ENCODE results near the gene EXOC3.

Gene EXOC3

DNA sequence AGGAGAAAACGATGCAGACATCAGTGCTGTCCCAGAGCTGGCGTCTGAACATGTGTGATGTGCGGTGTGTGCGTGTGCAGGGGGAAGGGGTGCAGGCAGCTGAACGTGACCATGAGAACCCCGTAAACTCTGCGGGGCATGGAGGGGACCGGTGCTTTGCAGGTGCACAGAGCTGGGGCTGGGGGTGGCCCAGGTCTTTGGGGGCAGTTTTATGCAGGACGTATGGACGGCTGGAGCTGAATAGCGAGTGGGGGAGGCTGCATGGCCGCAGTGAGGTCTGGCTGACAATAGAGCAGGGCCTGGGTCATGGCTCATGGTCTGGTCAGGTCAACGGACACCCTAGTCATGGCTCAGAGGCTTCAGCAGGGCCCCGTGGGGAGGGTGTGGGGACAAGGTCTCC lies 3.3 kb upstream of the EXOC3 start:
- DNase-seq = no peak
- ATAC-seq = no peak

DNA sequence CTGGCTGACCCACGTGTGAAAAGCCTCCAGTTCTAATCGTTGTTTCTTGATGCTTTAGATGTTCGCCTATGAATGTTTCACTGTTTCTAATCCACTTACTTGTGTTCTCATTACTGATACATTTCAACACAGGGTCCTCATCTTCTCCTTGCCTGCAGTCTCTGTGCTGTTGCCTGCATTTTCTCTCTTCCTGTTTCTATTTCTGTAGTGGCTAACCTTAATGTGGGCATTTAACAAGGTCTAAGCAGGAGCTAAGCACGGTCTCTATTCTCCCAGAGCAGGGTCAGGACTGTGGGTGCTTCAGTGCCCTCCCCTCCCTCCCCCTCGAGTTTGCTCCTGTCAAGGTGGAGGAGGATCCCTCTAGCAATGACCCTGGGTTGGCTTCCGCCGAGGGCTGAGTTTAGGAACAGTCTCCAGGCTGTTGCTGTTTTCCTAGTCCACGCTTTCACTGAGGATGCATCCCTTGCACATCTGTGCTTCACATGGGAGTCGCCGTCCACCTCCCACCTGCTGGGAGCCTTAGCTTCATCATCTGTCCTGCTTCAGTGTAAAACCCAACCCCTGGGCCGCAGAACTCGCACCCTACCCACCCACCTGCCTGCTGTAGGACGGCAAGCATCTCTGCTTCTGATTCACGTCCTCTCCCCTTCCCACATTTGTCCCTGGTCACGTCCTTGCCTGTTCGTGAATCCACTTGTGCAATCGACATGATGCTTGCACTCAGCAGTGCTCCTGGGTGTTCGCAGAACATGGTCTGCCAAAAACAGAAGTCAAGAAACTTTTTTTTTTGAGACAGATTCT lies 2.4 kb upstream of the EXOC3 start:
- DNase-seq (no peak), ATAC-seq (no peak)

DNA sequence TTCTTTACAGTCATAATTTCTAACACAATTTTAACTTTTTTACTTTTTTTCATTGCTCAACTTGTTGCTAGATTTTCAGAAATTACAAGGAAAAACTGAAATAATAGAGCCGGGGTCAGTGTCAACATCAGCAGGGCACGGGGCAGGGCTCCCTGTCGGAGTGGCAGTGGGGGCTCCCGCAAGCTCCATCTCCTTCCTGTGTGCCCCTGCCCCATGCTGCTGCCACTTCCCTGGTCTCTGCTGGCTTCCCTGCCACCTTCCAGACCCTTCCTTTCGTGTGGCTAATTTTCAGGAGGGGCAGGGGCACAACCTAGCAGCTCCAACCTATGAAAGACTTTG lies 1.0 kb upstream of the EXOC3 start:
- no peak for DNase-seq

GRCh38 chr5:443239-444151 lies 519 bp downstream of the EXOC3 start:
- ATAC-seq = peak; percentile 21

More for the DNA sequence above, 1.0 kb upstream of the EXOC3 start:
- ATAC-seq = no peak

DNA sequence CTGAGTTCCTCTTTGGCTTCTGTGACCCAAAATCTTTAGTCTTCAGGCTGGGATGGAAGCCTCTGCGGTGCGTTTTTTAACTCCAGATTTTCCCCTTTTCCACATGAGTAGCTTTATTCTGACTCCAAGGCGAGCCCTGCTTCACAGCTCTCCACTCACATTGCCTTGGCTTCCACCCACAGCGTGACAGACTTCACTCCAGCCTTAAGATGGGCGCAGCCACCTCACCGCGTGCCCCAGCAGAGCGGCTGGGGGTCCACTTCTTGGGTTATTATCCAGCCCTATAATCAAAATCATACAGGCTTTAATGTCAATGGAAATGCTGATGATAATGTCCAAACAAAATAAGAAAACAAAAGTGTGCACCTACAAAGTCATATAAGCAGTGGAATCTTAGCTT lies 1.2 kb downstream of the EXOC3 start:
- DNase-seq (no peak), ATAC-seq (no peak)

More at GRCh38 chr5:443239-444151, 519 bp downstream of the EXOC3 start:
- peak; percentile 51 for DNase-seq

- ATAC-seq = no peak
- DNase-seq = no peak
These were observed 2.6 kb downstream of the EXOC3 start for GRCh38 chr5:445591-445990.

GRCh38 chr5:446066-446882 lies 3.3 kb downstream of the EXOC3 start:
- no peak for ATAC-seq
- no peak for DNase-seq

- ATAC-seq (no peak), DNase-seq (no peak)
These were observed 3.9 kb downstream of the EXOC3 start for GRCh38 chr5:446883-447263.

GRCh38 chr5:447501-447900 lies 4.5 kb downstream of the EXOC3 start:
- DNase-seq (no peak), ATAC-seq (no peak)

GRCh38 chr5:448061-448765 lies 5.2 kb downstream of the EXOC3 start:
- DNase-seq (no peak), ATAC-seq (no peak)

DNA sequence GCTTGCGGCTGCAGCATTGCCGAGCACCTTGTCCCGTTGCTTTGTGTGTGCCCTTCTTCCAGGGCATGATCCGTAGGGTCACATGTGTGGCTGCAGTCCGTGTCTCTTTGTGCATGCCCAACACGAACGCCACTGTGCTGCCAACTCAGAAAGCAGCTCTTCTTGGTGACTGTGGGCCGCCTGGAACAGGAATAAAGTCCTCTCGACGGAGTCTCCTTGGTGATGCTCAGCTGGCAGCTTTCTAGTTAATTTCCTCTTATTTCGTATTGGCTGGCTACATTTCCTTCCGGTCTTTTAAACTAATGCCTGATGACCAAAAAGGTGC lies 5.8 kb downstream of the EXOC3 start:
- ATAC-seq (no peak), DNase-seq (no peak)

GRCh38 chr5:449151-449550 lies 6.2 kb downstream of the EXOC3 start:
- ATAC-seq (no peak), DNase-seq (no peak)

DNA sequence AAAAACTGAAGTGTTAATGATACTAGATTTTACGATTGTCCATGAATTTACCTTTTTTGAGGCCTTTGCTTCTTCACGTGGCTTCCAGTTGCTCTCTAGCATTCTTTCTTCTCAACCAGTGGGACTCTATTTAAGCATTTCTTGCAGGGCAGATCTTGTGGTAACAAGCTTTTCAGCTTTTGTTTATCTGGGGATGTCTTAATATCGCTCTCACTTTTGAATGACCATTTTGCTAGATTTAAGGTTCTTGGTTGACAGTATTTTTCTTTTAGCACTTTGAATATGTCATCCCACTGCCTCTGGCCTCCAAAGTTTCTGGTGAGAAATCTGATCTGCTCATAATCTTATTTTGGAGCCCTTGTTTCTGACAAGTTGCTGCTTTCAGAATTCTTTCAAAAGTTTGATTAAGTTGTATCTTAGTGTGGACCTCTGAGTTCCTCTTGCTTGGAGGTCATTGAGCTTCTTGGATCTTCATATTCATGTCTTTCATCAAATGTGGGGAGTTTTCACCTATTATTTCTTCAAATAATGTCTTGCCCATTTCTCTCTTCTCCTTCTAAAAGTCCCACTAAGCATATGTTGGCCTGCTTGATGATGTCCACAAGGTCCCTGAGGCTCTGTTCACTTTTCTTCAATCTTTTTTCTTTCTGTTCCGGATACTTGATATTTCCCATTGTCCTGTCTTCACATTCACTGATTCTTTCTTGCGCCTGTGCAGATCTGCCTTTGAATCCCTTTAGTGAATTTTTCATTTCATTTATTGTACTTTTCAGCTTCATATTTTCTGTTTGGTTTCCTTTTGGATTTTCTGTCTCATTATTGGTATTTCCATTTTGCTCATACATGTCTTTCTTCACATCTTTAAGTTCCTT lies 8.8 kb downstream of the EXOC3 start:
- DNase-seq (no peak), ATAC-seq (no peak)

- DNase-seq (no peak), ATAC-seq (no peak)
These were observed 10.2 kb downstream of the EXOC3 start for GRCh38 chr5:452978-453710.

GRCh38 chr5:453725-454481 lies 10.9 kb downstream of the EXOC3 start:
- ATAC-seq (no peak), DNase-seq (no peak)

- DNase-seq (no peak), ATAC-seq (no peak)
These were observed 12.0 kb downstream of the EXOC3 start for GRCh38 chr5:454936-455335.

- ATAC-seq (no peak), DNase-seq (no peak)
These were observed 12.8 kb downstream of the EXOC3 start for GRCh38 chr5:455806-456205.

DNA sequence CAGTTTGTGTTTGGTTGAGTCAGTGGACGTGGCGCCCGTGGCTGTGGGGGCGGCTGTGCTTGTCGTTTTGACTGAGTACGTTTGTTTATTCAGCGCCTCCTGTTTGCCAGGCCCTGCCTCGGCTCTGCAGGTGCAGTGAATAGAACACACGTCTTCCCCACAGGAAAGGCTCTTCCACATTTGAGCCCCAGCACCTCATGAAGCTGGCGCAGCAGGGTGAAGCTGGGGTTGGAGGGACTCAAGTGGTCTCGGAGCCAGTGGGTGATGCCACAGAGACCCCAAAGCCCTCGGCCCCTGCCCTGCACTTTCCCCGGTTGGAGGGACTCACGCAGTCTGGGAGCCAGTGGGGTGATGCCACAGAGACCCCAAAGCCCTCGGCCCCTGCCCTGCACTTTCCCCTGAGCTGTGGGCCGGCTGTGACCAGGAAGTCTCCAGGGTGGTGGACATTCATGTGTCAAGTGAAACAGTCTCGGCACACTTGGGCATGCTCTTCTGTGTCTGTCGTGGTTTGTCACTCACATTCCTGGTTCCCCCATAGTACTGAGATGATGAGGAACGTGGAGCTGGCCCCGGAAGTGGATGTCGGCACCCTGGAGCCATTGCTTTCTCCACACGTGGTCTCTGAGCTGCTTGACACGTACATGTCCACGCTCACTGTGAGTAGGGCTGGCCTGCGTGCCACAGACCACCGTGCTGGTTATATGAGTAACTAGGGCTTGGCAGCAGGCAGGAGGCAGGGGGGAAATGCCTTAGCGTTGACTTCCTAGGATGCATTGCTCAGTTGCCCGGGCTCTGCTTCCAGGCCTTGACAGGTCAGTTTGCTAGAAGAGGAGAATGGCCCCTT lies 13.6 kb downstream of the EXOC3 start:
- no peak for DNase-seq
- no peak for ATAC-seq
